ENCODE results near the gene DHX35. TPM values are rescaled to one million over a fixed set of nuclear protein-coding genes. Genes with fewer than 3 reads are reported as not detected.

The DHX35 gene, protein sequence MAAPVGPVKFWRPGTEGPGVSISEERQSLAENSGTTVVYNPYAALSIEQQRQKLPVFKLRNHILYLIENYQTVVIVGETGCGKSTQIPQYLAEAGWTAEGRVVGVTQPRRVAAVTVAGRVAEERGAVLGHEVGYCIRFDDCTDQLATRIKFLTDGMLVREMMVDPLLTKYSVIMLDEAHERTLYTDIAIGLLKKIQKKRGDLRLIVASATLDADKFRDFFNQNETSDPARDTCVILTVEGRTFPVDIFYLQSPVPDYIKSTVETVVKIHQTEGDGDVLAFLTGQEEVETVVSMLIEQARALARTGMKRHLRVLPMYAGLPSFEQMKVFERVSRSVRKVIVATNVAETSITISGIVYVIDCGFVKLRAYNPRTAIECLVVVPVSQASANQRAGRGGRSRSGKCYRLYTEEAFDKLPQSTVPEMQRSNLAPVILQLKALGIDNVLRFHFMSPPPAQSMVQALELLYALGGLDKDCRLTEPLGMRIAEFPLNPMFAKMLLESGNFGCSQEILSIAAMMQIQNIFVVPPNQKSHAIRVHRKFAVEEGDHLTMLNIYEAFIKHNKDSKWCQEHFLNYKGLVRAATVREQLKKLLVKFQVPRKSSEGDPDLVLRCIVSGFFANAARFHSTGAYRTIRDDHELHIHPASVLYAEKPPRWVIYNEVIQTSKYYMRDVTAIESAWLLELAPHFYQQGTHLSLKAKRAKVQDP
- 1 to 10 TPM; 2.2 to 5.1 (median 3.0) TPM for total RNA-seq
- polyA plus RNA-seq, result 1 to 10 TPM; 3.7 to 6.8 TPM

DNA sequence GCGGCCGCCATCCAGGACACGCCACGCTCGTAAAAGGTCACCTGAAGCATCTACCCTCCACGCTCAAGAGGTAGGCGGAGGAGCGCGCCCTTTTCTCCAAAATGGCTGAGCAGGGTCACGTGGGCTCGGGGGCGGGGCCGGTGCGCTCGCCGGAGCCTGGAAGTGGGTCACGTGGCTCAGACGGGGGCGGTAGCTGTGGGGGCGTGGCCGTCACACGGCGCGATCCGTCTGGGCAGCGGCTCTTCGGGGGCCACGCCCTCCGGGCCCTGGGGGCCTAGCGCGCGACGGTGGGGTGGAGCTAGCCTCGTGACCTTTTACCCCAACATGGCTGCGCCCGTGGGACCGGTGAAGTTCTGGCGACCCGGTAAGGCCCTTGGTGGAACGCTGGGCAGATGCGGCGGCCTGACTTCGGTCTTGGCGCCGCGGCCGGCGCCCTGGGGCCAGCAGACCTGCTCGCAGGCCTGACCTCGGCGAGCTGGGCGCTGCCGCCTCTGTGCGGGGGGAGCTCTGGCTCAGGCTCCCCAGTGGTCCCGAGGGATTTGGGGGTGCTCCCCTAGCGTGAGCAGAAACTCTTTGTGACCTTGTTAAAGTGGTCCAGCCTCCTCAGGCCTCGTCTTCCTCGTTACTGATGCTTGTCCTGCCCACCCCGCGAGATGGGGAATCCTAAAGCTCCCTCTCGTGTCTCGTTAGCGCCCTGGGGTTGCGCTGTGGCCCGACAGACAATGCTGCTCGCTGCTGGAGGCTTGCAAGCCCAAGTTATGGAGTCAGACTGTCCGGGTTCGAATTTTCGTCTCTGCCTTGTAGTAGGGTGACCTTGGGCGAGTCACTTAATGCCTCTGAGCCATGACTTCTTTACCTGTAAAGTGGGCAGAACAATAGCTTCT is at the start of gene DHX35:
DHX35 (plus strand) TSS at position 301 of the 884 bp plus-strand sequence; CDS start at position 325, 24 bp downstream.
- intact Hi-C loops (cut with DNase I), result no loop called here
- peak within 1 kb of the TSS; percentile 85 to 100 (median 95) for H3K4me3 ChIP-seq
- peaks cover 0 to 9% (median 7%) of the 10 kb centered on the region in 3 donors for H3K4me1 ChIP-seq
- no peaks in the 10 kb centered on the region for H3K36me3 ChIP-seq
- DNase-seq, result peak; percentile 97 to 99 (median 98)
- FAIRE-seq, result no peak
- H3K9me3 ChIP-seq, result no peaks in the 10 kb centered on the region
- 0 to 1% methylated on average over 62 to 70 of the region's 70 CpGs for WGBS, 2 donors
- peak within 1 kb of the TSS; percentile 71 to 78 (median 76) for H3K27ac ChIP-seq
- no peaks in the 10 kb centered on the region for H3K27me3 ChIP-seq
- TF ChIP-seq, protein P1, sequence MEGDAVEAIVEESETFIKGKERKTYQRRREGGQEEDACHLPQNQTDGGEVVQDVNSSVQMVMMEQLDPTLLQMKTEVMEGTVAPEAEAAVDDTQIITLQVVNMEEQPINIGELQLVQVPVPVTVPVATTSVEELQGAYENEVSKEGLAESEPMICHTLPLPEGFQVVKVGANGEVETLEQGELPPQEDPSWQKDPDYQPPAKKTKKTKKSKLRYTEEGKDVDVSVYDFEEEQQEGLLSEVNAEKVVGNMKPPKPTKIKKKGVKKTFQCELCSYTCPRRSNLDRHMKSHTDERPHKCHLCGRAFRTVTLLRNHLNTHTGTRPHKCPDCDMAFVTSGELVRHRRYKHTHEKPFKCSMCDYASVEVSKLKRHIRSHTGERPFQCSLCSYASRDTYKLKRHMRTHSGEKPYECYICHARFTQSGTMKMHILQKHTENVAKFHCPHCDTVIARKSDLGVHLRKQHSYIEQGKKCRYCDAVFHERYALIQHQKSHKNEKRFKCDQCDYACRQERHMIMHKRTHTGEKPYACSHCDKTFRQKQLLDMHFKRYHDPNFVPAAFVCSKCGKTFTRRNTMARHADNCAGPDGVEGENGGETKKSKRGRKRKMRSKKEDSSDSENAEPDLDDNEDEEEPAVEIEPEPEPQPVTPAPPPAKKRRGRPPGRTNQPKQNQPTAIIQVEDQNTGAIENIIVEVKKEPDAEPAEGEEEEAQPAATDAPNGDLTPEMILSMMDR (IDR thresholded peaks at IDR 0.05), result no peak
- ATAC-seq, result peak; percentile 100

DNA sequence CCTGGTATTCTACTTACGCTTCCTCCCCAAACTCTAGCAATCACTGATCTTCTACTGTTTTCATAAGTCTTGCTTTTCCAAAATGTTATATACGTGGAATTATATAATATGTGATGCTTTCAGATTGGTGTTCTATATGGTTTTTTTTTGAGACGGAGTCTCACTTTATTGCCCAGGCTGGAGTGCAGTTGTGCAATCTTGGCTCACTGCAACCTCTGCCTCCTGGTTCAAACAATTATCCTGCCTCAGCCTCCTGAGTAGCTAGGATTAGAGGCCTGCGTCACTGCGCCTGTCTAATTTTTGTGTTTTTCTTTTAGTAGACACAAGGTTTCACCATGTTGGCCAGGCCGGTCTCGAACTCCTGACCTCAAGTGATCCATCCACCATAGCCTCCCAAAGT is 46.8 kb upstream of the DHX35 start:
- TF ChIP-seq, protein P1 (IDR thresholded peaks at IDR 0.05), result no peak
- intact Hi-C loops (cut with DNase I), result no loop called here
- Histone ChIP-seq H3K27me3 (no peaks in the 10 kb centered on the region), H3K4me3 (no peak overlapping the region), H3K27ac (no peak overlapping the region), H3K36me3 (no peaks in the 10 kb centered on the region), H3K9me3 (no peaks in the 10 kb centered on the region), H3K4me1 (no peaks in the 10 kb centered on the region)
- FAIRE-seq (no peak), ATAC-seq (no peak), DNase-seq (no peak)
- WGBS, 2 donors, result 90 to 91% methylated on average over 7 of the region's 7 CpGs

DNA sequence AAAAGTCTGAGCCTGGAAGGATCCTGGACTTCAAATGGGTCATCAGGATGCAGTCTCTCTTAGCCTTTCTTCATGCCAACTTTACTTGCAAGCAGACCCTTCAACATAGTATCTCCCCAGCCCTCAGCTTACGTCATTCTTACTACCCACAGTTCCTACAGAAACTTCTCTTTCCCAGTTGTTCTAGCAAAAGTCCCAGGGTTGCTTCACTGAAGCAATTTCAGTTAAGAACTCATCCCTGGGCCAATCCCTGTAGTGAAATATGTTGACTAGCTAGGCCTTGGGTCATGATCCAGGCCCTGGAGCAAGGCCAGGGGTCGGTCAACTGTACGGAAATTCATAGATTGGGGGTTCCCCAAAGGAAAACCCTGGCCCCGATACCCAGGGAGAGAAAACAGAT is 44.5 kb upstream of the DHX35 start:
- TF ChIP-seq, protein P1 (IDR thresholded peaks at IDR 0.05), result no peak
- FAIRE-seq (no peak), DNase-seq (no peak), ATAC-seq (no peak)
- Histone ChIP-seq H3K36me3 (no peaks in the 10 kb centered on the region), H3K27ac (no peak overlapping the region), H3K4me3 (no peak overlapping the region), H3K27me3 (no peaks in the 10 kb centered on the region), H3K9me3 (no peaks in the 10 kb centered on the region), H3K4me1 (no peaks in the 10 kb centered on the region)
- intact Hi-C loops (cut with DNase I), result no loop called here
- 66 to 77% methylated on average over 4 of the region's 4 CpGs for WGBS, 2 donors

DNA sequence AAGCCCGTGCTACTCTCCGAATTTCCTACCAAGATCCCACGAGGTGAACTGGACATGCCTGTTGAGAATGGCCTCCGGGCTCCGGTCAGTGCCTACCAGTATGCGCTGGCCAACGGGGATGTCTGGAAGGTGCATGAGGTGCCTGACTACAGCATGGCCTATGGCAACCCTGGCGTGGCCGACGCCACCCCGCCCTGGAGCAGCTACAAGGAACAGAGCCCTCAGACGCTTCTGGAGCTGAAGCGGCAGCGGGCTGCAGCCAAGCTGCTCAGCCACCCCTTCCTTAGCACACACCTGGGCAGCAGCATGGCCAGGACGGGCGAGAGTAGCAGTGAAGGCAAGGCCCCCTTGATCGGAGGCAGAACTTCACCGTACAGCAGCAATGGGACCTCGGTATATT is 44.0 kb upstream of the DHX35 start:
- Histone ChIP-seq H3K9me3 (no peaks in the 10 kb centered on the region), H3K36me3 (no peaks in the 10 kb centered on the region), H3K4me3 (no peak overlapping the region), H3K27ac (no peak overlapping the region), H3K27me3 (no peaks in the 10 kb centered on the region), H3K4me1 (no peaks in the 10 kb centered on the region)
- no peak for FAIRE-seq
- TF ChIP-seq, protein P1 (IDR thresholded peaks at IDR 0.05), result no peak
- 81 to 89% methylated on average over 19 of the region's 19 CpGs for WGBS, 2 donors
- intact Hi-C loops (cut with DNase I), result no loop called here
- no peak for ATAC-seq
- DNase-seq, result no peak
